GM12892 (cell line): ENCODE results near the gene IGFL4.

Experiments used
- DNase-seq: peaks from one replicate; pipeline ENCODE4 v3.0.0; 2011; ENCODE audit not compliant: insufficient read length
- FAIRE-seq: peaks from 2 replicates; lab custom pipeline; 2011; peaks lifted over from hg19 to GRCh38; lab: Jason Lieb, UNC
- POLR2A ChIP-seq: IDR thresholded peaks from 2 replicates; pipeline ENCODE4 v1.6.1; 2011; ENCODE audit warnings: low read depth, low read length, control low read depth
- POLR2AphosphoS5 ChIP-seq: IDR thresholded peaks from 2 replicates; pipeline ENCODE4 v1.6.1; 2011; ENCODE audit warnings: low read depth, low read length, control low read depth
- TAF1 ChIP-seq: IDR thresholded peaks from 2 replicates; pipeline ENCODE4 v1.6.1; 2011; ENCODE audit warnings: low read depth, mild to moderate bottlenecking, control low read depth, low read length, borderline replicate concordance

IGFL4 gene

DNA sequence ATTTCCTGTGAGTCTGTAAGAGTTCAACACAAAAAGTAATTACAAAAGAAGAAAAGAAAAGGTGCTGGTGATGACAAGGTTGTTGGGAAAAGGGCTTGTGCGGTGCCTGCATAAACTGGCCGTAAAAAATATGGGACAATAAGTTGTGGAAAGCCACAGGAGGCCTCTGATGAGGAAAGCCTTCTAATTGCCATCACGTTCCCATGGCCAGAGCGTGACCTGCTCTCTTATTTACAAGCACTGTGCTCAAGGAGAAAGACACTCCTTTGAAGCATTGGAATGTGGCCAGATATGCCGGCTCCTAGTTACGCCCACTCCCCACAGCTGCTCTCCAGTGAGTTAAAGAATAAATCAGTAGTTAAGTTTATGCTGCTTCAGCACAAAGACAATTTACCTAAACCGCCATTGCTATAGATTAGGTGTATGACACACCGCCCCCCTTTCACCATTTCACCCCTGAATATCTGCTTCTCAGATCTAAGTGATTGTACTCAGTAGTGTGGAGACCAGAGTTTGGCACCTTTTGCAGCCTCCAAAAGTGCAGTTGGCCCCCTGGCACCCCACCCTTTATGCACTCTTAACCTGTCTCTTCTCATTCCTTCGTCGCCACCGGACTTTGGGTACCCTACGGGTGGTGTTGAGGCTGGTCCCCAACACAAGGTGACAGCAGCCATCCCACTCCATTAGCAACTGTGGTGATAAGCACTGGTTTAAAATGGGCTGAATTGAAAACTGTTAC, 9.8 kb downstream of the IGFL4 start:
- no peak for DNase-seq
- FAIRE-seq = no peak
- TF ChIP-seq POLR2AphosphoS5 = no peak
- TF ChIP-seq POLR2A = no peak
- no peak for TF ChIP-seq TAF1

DNA sequence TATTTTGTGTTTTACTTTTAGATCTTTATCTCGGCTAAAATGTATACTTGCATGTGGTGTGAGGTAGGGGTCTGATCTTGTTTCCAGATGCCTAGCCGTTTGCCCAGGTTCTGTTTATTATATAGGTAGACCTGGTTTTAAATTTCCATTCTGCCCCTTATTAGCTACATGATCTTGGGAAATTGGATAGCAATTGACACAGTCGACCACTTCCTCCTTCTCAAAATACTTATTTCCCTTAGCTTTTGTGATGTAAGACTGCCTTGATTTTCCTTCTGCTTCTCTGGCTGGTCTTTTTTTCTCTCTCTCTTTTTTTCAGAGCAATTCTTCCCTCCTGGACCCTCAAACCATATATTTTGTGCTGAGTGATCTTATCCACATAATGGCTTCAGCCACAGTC, 15.0 kb downstream of the IGFL4 start:
- no peak for FAIRE-seq
- TF ChIP-seq POLR2A (no peak), POLR2AphosphoS5 (no peak), TAF1 (no peak)
- no peak for DNase-seq

DNA sequence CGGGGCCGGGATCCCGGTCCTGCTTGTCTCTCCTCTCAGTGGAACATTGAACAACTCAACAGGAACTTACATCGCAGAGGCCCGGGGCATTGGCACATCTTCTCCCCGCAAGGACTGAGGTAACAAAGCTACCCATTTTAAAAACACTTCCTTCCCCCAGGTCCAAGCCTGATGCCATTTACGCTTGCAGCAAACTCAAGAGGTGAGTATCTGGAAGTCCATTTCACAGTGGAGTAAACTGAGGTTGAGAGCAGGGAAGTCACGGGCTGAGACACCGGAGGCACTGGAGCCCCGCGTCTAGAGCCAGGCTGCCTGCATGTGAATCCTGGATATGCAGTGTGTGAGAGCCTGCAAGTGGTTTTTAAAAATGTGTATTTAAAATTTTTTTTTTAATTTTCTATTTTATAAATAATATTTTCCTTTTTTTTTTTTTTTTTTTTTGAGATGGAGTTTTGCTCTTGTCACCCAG, 17.5 kb downstream of the IGFL4 start:
- FAIRE-seq = no peak
- TF ChIP-seq POLR2AphosphoS5 = no peak
- DNase-seq = no peak

DNA sequence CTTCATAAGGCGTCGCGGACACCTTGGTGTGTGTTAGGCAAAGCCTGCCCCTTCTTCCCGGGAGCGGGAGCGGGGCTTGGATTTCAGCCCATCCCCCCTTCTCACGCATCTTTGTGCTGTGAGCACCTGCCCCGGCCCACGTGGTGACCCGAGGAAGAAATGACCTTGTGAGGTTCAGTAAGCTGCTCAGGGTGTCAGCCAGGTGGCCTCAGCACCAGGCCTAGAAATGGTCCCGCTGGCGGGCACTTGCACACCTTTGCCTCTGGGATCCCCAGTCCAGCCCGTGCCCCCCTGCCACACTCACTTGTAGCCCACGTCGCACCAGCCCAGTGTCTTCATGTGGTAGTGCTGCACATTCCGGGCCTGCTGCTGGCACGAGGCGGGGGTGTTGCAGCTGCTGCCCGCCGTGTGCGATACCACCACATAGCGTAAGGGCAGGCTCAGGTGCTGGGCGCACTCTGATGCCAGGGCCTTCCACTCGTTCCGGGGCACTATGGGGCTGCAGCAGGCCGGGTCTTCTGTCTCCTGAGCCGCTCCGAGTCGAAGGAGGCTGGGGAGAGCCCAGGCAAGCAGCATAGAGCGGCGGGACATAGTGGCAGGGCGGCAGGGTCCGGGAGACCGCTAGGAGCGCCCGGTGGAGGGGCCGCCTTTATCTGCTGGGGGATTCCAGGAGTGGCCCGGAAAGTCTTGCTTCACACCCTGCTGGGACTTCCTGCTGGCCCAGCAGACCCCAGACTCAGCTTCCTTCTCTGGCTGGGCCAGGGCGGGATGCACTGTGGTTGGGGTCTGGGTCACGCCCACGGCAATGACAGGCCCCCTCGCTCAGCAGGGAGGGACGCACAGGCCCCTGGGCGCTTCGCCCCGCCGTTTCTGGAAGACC, 18.1 kb downstream of the IGFL4 start, which contains the start of gene PGLYRP1:
Gene PGLYRP1, minus strand, starts transcription at position 623 of the 880 bp plus-strand sequence. Its CDS starts 32 bp downstream, at position 591.
- DNase-seq (no peak), FAIRE-seq (no peak)
- no peak for TF ChIP-seq TAF1
- TF ChIP-seq POLR2AphosphoS5 = no peak
- no peak for TF ChIP-seq POLR2A

DNA sequence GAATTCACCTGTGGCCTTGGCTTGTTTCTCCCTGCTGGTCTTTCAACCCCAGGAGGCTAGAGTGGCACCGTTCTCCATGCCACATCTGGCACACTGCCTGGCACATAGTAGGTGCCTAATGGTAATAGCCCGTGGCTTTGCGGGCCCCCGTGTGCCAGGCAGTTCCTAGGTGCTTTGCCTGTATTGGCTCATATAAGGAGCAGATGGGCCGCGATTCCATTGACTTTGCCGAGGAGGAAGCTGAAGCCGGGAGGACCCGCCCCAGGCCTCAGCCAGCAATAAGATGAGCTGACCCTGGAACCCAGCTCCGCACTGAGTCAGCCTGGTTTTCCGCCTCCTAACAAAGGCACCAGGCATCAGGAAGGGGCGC, 18.8 kb downstream of the IGFL4 start:
- DNase-seq (no peak), FAIRE-seq (no peak)
- no peak for TF ChIP-seq POLR2A
- no peak for TF ChIP-seq TAF1
- no peak for TF ChIP-seq POLR2AphosphoS5

DNA sequence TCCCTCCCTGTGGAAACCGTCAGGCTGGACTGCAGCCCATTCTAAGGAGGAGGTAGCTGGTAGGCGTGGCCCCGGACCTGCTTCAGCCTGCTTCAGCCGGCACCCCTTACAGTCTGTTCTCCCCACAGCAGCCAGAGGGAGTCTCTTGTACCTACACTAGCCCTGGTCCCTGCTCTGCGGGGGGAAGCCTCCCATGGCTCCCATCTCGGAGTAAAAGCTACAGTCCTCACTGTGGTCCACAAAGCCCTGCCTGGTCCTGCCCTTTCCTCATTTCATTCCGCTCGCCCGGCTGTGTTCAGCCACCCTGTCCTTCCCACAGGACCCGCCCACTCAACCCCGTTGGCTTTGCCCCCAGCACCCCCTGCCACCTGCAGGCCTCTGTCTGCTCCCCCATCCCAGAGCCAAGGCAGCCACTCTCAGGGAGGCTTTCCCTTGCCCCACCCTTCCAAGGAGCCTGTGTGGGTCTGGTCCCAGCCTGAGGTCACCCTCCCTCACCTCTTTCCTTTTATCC, 19.2 kb downstream of the IGFL4 start:
- FAIRE-seq (no peak), DNase-seq (no peak)
- no peak for TF ChIP-seq POLR2AphosphoS5
- TF ChIP-seq TAF1 = no peak
- no peak for TF ChIP-seq POLR2A

DNA sequence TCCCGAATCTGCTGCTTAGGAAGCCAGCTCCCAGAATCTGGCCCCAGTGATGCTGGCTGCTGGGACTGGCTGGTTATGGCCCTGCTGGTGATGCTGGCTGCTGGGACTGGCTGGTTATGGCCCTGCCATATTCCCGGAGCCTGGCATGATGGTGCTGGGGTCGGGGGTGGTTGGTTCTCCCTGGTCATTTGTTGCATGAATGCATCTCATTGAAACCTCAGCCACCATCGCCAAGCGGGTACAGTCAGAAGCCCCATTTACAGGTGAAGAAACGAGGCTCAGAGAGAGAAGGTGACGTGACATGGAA, 20.0 kb downstream of the IGFL4 start:
- FAIRE-seq = no peak
- no peak for DNase-seq
- TF ChIP-seq TAF1 = no peak
- TF ChIP-seq POLR2A = no peak
- no peak for TF ChIP-seq POLR2AphosphoS5

DNA sequence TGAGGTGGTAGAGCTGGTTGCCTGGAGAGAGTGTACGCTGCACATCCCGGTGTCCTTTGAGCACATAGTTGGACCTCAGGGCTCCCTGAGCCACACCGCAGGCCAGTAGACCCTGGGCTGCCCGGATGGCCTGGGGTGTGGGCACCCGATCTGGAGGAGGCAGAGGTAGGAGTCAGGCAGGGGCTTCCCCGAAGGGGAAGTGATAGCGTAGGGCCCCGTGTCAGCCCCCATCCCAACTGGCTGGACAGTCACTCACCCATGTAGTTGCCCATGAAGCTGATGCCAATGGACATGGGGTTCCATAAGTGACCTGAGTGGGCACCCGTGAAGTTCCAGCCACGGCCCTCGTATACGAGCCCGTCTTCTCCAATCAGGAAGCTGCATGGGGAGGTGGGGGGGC, 21.5 kb downstream of the IGFL4 start:
- FAIRE-seq (no peak), DNase-seq (no peak)
- no peak for TF ChIP-seq POLR2A

DNA sequence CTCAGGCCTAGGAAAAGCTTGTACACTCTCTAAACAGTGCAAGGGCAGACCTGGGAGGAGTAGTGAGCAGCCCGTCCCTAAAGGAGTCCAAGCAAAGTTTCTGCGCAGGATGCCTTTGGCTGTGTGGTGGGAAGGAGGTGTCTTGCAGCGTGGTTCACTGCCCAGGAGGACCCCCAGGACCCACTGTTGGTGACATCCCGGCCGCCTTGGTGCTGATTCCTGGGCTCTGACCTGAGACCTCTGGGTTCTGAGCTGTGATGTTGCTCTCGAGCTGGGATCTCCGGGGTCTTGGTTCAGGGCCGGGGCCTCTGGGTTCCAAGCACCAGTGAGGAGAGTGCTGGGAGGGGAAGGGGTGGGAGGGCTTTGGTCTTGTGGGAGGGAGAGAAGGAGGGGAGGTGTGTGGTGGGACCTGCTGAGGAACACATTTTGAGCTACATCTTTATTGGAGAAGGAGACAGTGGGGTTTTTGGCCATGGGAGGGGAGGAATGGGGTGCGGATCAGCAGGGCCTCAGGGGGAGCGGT, 22.0 kb downstream of the IGFL4 start:
- DNase-seq (no peak), FAIRE-seq (no peak)
- TF ChIP-seq POLR2AphosphoS5 (no peak), POLR2A (no peak), TAF1 (no peak)

DNA sequence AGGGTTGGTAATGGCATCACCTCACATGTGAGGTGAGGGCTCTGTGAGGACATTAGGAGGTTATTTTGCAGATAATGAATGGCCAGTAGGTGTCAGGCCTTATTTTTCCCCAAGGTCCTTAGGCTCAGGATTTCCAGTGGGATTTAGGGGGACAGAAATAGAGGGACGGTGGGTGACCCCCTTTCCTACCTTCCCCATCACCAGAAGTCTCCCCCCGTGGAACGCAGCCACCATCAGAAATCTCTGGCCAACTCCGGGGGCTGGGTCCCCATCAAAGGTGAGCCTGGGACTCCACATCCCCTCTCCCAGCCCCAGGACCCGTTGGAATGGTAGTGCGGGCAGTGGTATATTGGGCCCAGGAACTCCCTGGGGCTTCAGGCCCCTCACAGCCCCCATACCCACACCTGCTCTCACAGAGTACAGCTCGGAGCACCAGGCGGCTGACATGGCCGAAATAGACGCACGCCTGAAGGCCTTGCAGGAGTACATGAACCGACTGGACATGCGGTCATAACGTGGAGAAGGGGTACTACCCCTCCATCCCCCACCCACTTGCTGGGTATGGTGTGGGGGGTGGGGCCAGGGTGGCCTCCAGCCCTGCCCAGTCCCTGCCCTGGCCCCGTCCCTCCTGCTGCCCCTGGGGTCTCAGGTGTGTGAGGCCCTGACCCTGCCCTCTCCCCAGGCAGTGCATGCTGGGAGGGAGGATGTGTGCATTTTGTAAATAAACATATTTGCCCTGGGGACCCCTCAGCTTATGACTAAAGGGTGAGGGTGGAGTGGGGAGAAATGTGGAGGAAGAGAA, 22.7 kb downstream of the IGFL4 start:
- DNase-seq (no peak), FAIRE-seq (no peak)
- TF ChIP-seq POLR2A = no peak
- no peak for TF ChIP-seq POLR2AphosphoS5
- TF ChIP-seq TAF1 = no peak

DNA sequence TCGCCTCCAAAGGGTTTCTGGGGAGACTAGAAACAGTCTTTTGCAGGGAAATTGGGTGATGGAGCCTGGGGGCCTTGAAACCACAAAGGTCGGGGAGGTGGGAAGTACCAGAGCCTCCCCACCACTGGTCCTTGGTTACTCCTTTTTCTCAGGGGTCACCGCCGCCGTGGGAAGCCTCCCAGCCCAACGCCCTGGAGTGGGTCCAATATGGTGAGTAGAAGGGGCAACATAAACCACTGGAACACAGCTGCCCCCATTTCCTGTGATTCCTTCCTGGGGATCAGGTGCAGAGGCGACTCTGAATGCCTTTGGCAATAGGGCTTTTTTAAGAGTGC, 23.7 kb downstream of the IGFL4 start:
- FAIRE-seq (no peak), DNase-seq (no peak)
- TF ChIP-seq POLR2A (no peak), POLR2AphosphoS5 (no peak), TAF1 (no peak)
